K562 (cell line): ENCODE results near the gene RPH3AL. TPM values are rescaled to one million over a fixed set of nuclear protein-coding genes. Genes with fewer than 3 reads are reported as not detected.

ENCODE experiments used
- ATAC-seq: fragments of 200-7000 bp; cut with Tn5 transposase; 3 replicates; pipeline ENCODE4 v1.9.1; 2020; ENCODE audit warnings: moderate library complexity
- BruUV-seq: library from RNA; stranded (reverse); fragments of 400-500 nt; replicated peaks from 2 replicates; lab custom pipeline; 2021; lab: Mats Ljungman, UMichigan
- CTCF ChIA-PET: fragments of 300-600 bp; formaldehyde crosslinking; extraction: SDS; loops from one replicate; lab custom pipeline; 2021; ENCODE audit warnings: low intra/inter-chr PET ratio; lab: Yijun Ruan, JAX
- POLR2A ChIA-PET: fragments of 300-600, 350-650 bp; sonication (Branson Sonifier 250); formaldehyde crosslinking; extraction: SDS; loops from one replicate; lab custom pipeline; 2021; ENCODE audit warnings: antibody characterized with exemption, inconsistent platforms; lab: Yijun Ruan, JAX
- DNase-seq, 4 experiments: peaks; one replicate each; pipeline versions ENCODE4 v3.0.0 to v3.0.0-alpha.2; 2011 to 2018; ENCODE audit warnings: low spot score in 3 of 4, mixed read lengths in 3 of 4; ENCODE audit errors: extremely low read depth in 1 of 4
- FAIRE-seq: peaks from 2 replicates; lab custom pipeline; 2011; peaks lifted over from hg19 to GRCh38; lab: Jason Lieb, UNC
- H2AFZ ChIP-seq: 2 replicates; pipeline ENCODE4 v1.6.0; 2011; ENCODE audit warnings: low read depth, low read length, control low read depth, inconsistent platforms
- H3K27ac ChIP-seq: fragments of 200-600 bp; 3 replicates; pipeline ENCODE4 v1.8.0; 2011; ENCODE audit warnings: low read depth, mild to moderate bottlenecking, control low read depth, inconsistent platforms, low read length, moderate library complexity, mixed read lengths; ENCODE audit errors: extremely low read depth
- H3K27me3 ChIP-seq, 2 experiments: fragments of 300-600 bp in 1 of 2; 2 replicates in 1 of 2; 3 replicates in 1 of 2; pipeline versions ENCODE4 v1.6.0 to v1.8.0; 2011; ENCODE audit warnings: inconsistent platforms in 2 of 2, low read length in 2 of 2, mild to moderate bottlenecking in 1 of 2, mixed read lengths in 1 of 2, moderate library complexity in 1 of 2; ENCODE audit not compliant: control insufficient read depth in 2 of 2, insufficient read depth in 2 of 2
- H3K36me3 ChIP-seq: fragments of 300-600 bp; 3 replicates; pipeline ENCODE4 v1.8.0; 2011; ENCODE audit warnings: mild to moderate bottlenecking, low read length, inconsistent platforms; ENCODE audit not compliant: control insufficient read depth, insufficient read depth
- H3K4me1 ChIP-seq, 2 experiments: fragments of 200-600 bp in 1 of 2; replicated peaks in 1 of 2; 2 replicates in 1 of 2; 3 replicates in 1 of 2; pipeline versions ENCODE4 v1.5.1 to v1.8.0; 2011; ENCODE audit warnings: inconsistent platforms in 2 of 2, low read length in 2 of 2, mild to moderate bottlenecking in 1 of 2, mixed read lengths in 1 of 2, moderate library complexity in 1 of 2; ENCODE audit not compliant: control insufficient read depth in 2 of 2, insufficient read depth in 2 of 2
- H3K4me2 ChIP-seq: 2 replicates; pipeline ENCODE4 v1.6.1; 2011; ENCODE audit warnings: low read length, control low read depth, inconsistent platforms, mixed read lengths; ENCODE audit not compliant: insufficient read depth
- H3K4me3 ChIP-seq: fragments of 200-600 bp; sonication (generic), shearing (Covaris generic); 2 replicates; pipeline ENCODE4 v1.5.1; 2016; ENCODE audit warnings: control low read depth, inconsistent platforms
- H3K79me2 ChIP-seq: fragments of 200-600 bp; 3 replicates; pipeline ENCODE4 v1.8.0; 2011; ENCODE audit warnings: low read length, inconsistent platforms; ENCODE audit not compliant: control insufficient read depth, insufficient read depth
- H3K9ac ChIP-seq, 2 experiments: 2 replicates each; pipeline versions ENCODE4 v1.6.0 to v1.6.1; 2011; ENCODE audit warnings: low read depth in 2 of 2, low read length in 2 of 2, control low read depth in 1 of 2, inconsistent platforms in 1 of 2, mild to moderate bottlenecking in 1 of 2, mixed read lengths in 1 of 2; ENCODE audit not compliant: insufficient read depth in 1 of 2
- H3K9me1 ChIP-seq: one replicate; pipeline ENCODE4 v1.6.0; 2011; ENCODE audit warnings: inconsistent platforms, mild to moderate bottlenecking, low read length, moderate library complexity; ENCODE audit not compliant: control insufficient read depth, insufficient read depth
- H3K9me3 ChIP-seq: replicated peaks from 2 replicates; pipeline ENCODE4 v1.5.1; 2011; ENCODE audit warnings: low read depth, low read length, inconsistent platforms; ENCODE audit not compliant: control insufficient read depth, insufficient read depth
- H4K20me1 ChIP-seq: replicated peaks from 2 replicates; pipeline ENCODE4 v1.6.1; 2011; ENCODE audit warnings: low read length, inconsistent platforms, mixed read lengths; ENCODE audit not compliant: control insufficient read depth, insufficient read depth
- CTBP1 ChIP-seq: fragments of 450-650 bp; IDR thresholded peaks from 2 replicates; pipeline ENCODE4 v1.6.1; 2016; ENCODE audit warnings: borderline replicate concordance
- GTF2B ChIP-seq: IDR thresholded peaks from 2 replicates; pipeline ENCODE4 v1.6.1; 2011; ENCODE audit not compliant: insufficient read length; ENCODE audit errors: extremely low read depth
- MED1 ChIP-seq: sonication (generic); formaldehyde crosslinking; IDR thresholded peaks from 2 replicates; pipeline ENCODE4 v1.8.1; 2023; ENCODE audit warnings: missing genetic modification reagents, borderline replicate concordance
- RNF219 ChIP-seq: fragments of 250-450 bp; sonication (Bioruptor Pico); IDR thresholded peaks from 2 replicates; pipeline ENCODE4 v1.5.0; 2022; ENCODE audit warnings: mild to moderate bottlenecking
- SP2 ChIP-seq: IDR thresholded peaks from 2 replicates; pipeline ENCODE4 v1.6.1; 2011; ENCODE audit warnings: mild to moderate bottlenecking, low read depth, low read length, moderate library complexity; ENCODE audit not compliant: poor library complexity, severe bottlenecking; ENCODE audit errors: extremely low read depth
- ZNF143 ChIP-seq: sonication (generic); formaldehyde crosslinking; IDR thresholded peaks from 2 replicates; pipeline ENCODE4 v1.9.0; 2022; ENCODE audit warnings: mild to moderate bottlenecking, missing genetic modification reagents
- WGBS: fragments of 100-300 bp; shearing (Covaris generic); methylation state at CpG from one replicate; pipeline ENCODE4 v1.1.6; 2016; ENCODE audit warnings: low coverage, mixed read lengths; ENCODE audit not compliant: insufficient coverage; ENCODE audit errors: missing lambda C conversion rate; 5-methylcytosine and 5-hydroxymethylcytosine counted together
- in situ Hi-C: fragments of 300-500 bp; cut with MboI; formaldehyde crosslinking; loops from 4 replicates; pipeline ENCODE4 v1.15.0; 2018; ENCODE audit warnings: inconsistent platforms, mixed read lengths
- intact Hi-C: fragments of 100-400 bp; cut with micrococcal nuclease; formaldehyde crosslinking; loops from 2 replicates; pipeline ENCODE4 v1.14.2; 2022
- polyA plus RNA-seq, 8 experiments: library from polyadenylated mRNA; depleted of rRNA in 4 of 8; stranded (reverse) in 5 of 8; unstranded in 3 of 8; fragments of >200 nt; fragmentation: Nextera tagmentation in 2 of 8; fragmentation: Illumina TruSeq in 1 of 8; extraction: Ambion mirVana in 2 of 8; extraction: Trizol in 1 of 8; gene quantifications; 2 replicates each; pipeline versions ENCODE4 v1.2.1 to v1.2.3, GENCODE V29; 2011 to 2014; ENCODE audit warnings: inconsistent platforms in 1 of 8, missing spikeins in 1 of 8
- total RNA-seq, 7 experiments: library from RNA; depleted of rRNA in 6 of 7; stranded (reverse); fragments of >200 nt in 6 of 7; fragmentation: Illumina TruSeq in 2 of 7; extraction: Trizol in 2 of 7; gene quantifications; 2 replicates each; pipeline versions ENCODE4 v1.2.1 to v1.2.3, GENCODE V29; 2011 to 2021; ENCODE audit warnings: low replicate concordance in 1 of 7

The RPH3AL gene
- total and polyA plus RNA-seq, 9 of the 15 experiments (the other 6 are each of a cell fraction or from before 2014, with no cell fraction given), result 0.18 to 1.7 (median 0.39) TPM

DNA sequence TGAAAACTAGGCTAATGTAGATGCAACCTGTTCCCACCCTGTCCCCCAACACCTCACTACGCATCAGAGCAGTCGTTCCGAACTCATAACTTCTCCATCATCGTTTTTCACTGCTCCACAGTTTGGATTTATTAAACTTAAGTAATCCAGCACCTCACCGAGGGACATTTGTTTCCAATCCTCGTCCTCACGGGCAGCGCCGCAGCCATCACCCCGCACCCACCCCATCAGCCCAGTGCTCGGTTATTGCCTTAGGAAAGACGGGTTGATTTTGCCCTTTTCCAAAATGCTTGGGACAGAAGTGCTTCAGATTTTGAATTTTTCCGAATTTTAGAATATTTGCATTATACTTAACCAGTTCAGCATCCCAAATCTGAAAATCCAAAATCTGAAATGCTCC is 100.2 kb downstream of the RPH3AL start:
- BruUV-seq, result no TSS peak
- H3K4me2 ChIP-seq, result no peak overlapping the region
- 0% methylated on average over 7 of the region's 13 CpGs for WGBS
- no peaks in the 10 kb centered on the region for H3K9me1 ChIP-seq
- H3K27me3 ChIP-seq, result peaks cover 0 to 17% of the 10 kb centered on the region in 2 experiments; a peak in 2 of 5 replicates
- no peaks in the 10 kb centered on the region for H3K9me3 ChIP-seq
- H4K20me1 ChIP-seq, result no peaks in the 10 kb centered on the region
- ChIA-PET POLR2A (interaction anchor here (1.0 kb wide), 1 partner anchor 46 kb away, joined by 3 read pairs; no protein-coding TSS in a partner anchor), CTCF (no interaction called here)
- no peak overlapping the region for H3K9ac ChIP-seq
- no peaks in the 10 kb centered on the region for H3K36me3 ChIP-seq
- no peak overlapping the region for H3K4me3 ChIP-seq
- in situ Hi-C loops, result no loop called here
- no peaks in the 10 kb centered on the region for H3K4me1 ChIP-seq
- no peak for TF ChIP-seq MED1 (CRISPR knock-in tag)
- TF ChIP-seq ZNF143, result no peak
- TF ChIP-seq RNF219 (CRISPR knock-in tag), result no peak
- TF ChIP-seq, all 486 proteins: peak for 0
- Histone ChIP-seq H3K27ac (no peak overlapping the region), H2AFZ (no peak overlapping the region), H3K79me2 (no peaks in the 10 kb centered on the region)
- FAIRE-seq, result no peak
- DNase-seq, result no peak
- intact Hi-C loops, result no loop called here
- no peak for ATAC-seq

DNA sequence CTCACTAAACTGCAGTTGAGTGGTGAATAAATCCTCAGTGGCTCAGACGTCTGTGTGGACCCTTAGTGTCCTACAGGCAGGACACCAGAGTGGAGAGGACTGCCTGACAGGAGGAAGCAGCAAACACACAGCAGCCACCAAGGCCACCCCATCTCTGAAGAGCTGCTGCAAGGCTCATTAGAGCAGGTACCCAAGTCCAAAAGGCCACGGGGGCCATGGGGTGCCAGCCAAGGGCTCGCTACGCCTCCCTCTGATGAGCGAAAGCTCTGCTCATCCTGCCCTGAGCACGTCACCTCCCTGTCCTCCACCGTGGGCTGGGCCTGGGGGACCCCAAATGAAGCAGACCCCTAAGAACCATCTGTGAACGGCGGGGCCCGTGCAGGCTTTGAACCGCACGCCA is 101.1 kb downstream of the RPH3AL start:
- Histone ChIP-seq H3K36me3 (no peaks in the 10 kb centered on the region), H3K79me2 (no peaks in the 10 kb centered on the region), H3K4me3 (no peak overlapping the region), H3K9me3 (no peaks in the 10 kb centered on the region), H3K27ac (no peak overlapping the region), H3K4me2 (no peak overlapping the region), H3K9me1 (no peaks in the 10 kb centered on the region), H3K27me3 (peaks cover 0 to 26% of the 10 kb centered on the region in 2 experiments; a peak in 2 of 5 replicates), H4K20me1 (no peaks in the 10 kb centered on the region), H2AFZ (no peak overlapping the region), H3K4me1 (no peaks in the 10 kb centered on the region), H3K9ac (no peak overlapping the region)
- ChIA-PET POLR2A (interaction anchor here (0.6 to 0.9 kb wide), 2 partner anchors 9 to 19 kb away, joined by 3 read pairs; no protein-coding TSS in a partner anchor), CTCF (no interaction called here)
- no peak for FAIRE-seq
- no peak for ATAC-seq
- intact Hi-C loops, result no loop called here
- no peak for DNase-seq
- in situ Hi-C loops, result no loop called here
- WGBS, result 0% methylated on average over 5 of the region's 12 CpGs
- BruUV-seq, result no TSS peak
- TF ChIP-seq CTBP1, result no peak
- no peak for TF ChIP-seq SP2
- no peak for TF ChIP-seq GTF2B
